Glomerular visceral epithelial cell (primary cell): ENCODE results near the gene DAPK2.
A peak's percentile ranks its signal among the peaks of the same experiment; 100 is the strongest.
"Not testable (repeated sequence)": the region's sequence is repeated elsewhere in the genome, so short reads cannot be mapped to it uniquely, and the experiment has no call there.

Experiments
- DNase-seq: peaks from one replicate; pipeline ENCODE4 v3.0.0-alpha.2; 2016; ENCODE audit errors: extremely low spot score

The DAPK2 gene

GRCh38 chr15:64053674-64054073, 7.4 kb upstream of the DAPK2 start:
- not testable (repeated sequence) for DNase-seq

- DNase-seq: no peak
Measured at GRCh38 chr15:64052925-64053491, 6.7 kb upstream of the DAPK2 start.

GRCh38 chr15:64051407-64052259, 5.3 kb upstream of the DAPK2 start:
- no peak for DNase-seq

DNA sequence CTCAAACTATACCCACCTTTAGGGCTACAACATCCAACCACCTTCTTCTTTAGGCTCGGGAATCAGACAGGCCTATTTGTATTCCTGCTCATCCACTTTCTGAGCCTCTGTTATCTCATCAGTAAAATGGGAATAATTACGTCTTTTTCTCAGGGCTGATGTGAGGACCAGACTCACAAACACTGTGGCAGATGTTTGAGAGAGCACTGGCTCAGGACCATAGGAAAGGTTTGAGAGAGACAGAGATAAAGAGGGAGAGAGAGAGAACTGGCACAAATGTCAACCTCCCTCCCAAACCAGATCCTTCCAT, 4.8 kb upstream of the DAPK2 start:
- DNase-seq: no peak

DNA sequence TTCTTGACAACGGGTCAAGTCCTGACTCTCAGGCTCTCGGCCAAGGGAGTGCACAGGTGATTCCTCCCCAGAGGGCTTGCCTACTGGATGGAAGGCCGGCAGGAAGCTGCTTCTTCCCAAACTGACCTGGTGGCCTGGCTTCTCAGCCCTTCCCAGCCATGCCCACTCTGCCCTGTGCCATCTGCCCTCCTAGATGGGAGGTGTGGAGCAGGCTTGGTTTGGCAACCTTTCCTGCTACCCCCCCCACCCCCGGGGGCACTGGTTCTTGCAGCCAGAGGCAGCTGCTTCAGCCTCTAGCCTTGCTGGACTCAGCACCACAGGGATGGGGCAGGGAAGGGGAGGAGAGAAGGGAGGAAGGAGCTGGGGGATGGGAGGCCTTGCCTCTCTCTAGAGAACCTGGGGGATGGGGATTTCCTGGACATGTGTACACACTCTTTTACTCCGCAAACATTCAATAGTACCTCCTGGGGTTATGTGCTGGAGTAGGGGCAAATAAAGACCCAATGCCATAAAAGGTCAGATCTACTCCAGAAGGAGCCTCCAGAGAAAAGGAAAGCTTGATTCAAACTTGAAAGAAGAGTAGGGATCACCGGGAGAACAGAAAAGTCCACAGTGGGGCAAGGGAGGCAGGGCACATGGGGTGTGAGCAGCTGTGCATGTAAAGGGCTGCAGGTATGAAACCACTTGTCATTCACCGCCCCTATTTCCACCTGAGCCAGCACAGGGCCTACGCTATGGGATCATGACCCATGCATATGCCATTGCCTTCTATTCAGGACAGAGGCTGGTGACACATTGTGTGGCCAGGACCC, 4.2 kb upstream of the DAPK2 start:
- DNase-seq: no peak

- no peak for DNase-seq
Measured at GRCh38 chr15:64048781-64049460, 2.6 kb upstream of the DAPK2 start.

- no peak for DNase-seq
Measured at GRCh38 chr15:64045774-64046420, 388 bp downstream of the DAPK2 start.

GRCh38 chr15:64045101-64045435, 1.2 kb downstream of the DAPK2 start:
- DNase-seq: no peak

- peak; percentile 12 for DNase-seq
Measured at GRCh38 chr15:64044300-64045100, 1.8 kb downstream of the DAPK2 start.

- no peak for DNase-seq
Measured at GRCh38 chr15:64038878-64039610, 7.2 kb downstream of the DAPK2 start.

DNA sequence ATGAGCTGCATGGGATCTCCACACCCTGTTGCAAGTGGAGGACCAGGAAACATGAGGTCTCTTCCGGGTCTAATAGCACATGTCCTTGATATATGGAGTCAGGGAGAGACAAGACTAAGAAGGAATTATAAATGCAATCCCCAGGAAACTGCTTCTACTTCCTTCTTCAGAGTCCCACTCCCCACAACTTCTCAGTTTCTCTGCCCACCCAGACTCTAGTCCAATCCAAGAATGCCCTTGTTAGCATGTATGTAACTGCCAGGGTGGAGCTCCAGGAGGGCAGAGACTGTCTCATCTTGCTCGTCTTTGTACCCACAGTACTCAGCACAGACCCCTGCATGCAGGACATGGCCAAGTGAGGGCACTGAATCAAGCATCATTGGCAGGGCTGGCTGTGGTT, 8.3 kb downstream of the DAPK2 start:
- no peak for DNase-seq

- no peak for DNase-seq
Measured at GRCh38 chr15:64037116-64037515, 9.2 kb downstream of the DAPK2 start.

DNA sequence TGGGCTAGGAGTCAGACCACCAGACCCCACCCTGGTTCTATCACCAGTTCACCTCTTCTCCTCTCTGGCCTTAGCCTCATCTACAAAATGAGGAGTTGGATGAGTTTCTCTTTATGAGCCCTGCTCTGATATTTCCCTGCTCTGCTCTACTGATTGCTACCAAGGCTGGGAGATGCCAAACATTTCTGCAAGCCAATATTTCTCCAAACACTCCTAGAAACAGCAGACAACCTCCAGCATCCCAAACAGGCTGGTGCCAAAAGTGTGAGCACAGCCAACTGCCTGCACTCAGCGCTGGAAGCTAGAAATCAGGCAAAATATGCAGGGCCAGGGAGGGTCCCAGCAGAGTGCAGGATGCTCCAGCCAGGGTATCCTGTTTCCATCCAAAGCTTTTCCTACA, 10.8 kb downstream of the DAPK2 start:
- DNase-seq: no peak

GRCh38 chr15:64034519-64034918, 11.8 kb downstream of the DAPK2 start:
- no peak for DNase-seq

DNA sequence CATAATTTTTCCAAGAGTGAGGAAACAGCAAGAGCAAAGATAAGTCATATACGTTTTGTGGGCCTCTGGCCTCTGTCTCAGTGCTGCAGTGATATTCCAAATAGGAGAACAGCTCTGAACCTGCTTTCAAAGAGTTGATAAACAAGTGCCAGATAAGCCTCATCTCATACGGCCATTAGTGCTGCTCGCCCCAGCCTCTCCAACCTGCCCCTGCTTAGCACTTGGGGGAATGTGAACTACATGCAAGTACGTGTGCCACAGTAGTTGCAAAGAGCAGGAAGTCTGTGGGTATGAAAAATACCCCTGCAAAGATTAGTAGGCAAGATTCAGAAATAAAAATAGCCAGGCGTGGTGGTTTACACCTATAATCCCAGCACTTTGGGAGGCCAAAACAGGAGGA, 14.0 kb downstream of the DAPK2 start:
- no peak for DNase-seq

- DNase-seq: no peak
Measured at GRCh38 chr15:64030123-64030522, 16.2 kb downstream of the DAPK2 start.

DNA sequence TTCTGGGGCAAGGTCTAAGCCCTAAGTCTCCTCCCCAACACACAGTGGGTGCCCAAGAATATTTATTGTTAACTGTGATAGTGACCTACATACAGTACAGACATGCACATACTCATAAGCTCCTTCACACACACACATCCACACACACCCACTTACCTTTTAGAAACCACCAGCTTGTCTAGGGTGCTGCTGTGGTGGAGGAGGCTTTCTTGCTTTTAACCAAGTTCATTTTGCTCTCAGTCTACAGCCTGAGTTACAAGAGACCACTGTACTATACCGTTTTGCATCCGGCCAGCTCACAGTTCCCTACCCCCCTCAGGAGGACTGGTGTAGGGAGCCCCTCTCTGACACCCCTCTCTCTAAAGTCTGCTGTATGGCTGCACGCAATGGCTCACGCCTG, 16.7 kb downstream of the DAPK2 start:
- DNase-seq: no peak

- DNase-seq: no peak
Measured at GRCh38 chr15:64029110-64029509, 17.2 kb downstream of the DAPK2 start.

DNA sequence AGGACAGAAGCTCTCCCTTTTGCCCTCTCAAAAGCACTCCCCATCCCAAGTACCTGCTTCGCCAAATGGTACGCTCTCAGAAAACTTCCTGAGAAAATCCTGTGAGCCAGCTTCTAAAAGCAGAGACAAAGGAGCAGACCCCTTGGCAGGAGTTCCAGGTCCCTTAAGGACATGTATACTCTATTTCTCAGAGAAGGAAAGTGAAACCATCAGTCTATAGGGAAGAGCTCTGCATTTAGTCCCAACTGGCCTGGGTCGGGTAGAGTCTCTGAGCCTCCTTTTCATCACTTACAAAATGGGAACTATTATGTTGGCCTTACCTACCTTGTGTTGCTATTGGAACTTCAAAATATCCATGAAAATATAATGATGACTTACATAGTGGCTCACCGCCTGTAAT, 19.7 kb downstream of the DAPK2 start:
- no peak for DNase-seq
